Parathyroid adenoma (tissue), 2 donors: ENCODE data around the gene OGA.

Experiments used
- H2AFZ ChIP-seq: fragments of 300-600 bp; sonication (generic); one replicate; pipeline ENCODE4 v1.7.0; 2017; ENCODE audit warnings: antibody characterized with exemption, mild to moderate bottlenecking
- H3K27ac ChIP-seq: fragments of 300-600 bp; sonication (generic); one replicate; pipeline ENCODE4 v1.7.0; 2017
- H3K27me3 ChIP-seq: fragments of 300-600 bp; sonication (generic); one replicate; pipeline ENCODE4 v1.7.0; 2017; ENCODE audit warnings: low read length; ENCODE audit not compliant: control insufficient read depth, insufficient read depth
- H3K36me3 ChIP-seq: fragments of 300-600 bp; sonication (generic); one replicate; pipeline ENCODE4 v1.7.0; 2017; ENCODE audit warnings: low read length; ENCODE audit not compliant: control insufficient read depth, insufficient read depth
- H3K4me1 ChIP-seq: fragments of 300-600 bp; sonication (generic); one replicate; pipeline ENCODE4 v1.7.0; 2017; ENCODE audit warnings: control low read depth
- H3K4me2 ChIP-seq: fragments of 300-600 bp; sonication (generic); one replicate; pipeline ENCODE4 v1.7.0; 2017; ENCODE audit warnings: low read length
- H3K4me3 ChIP-seq: fragments of 300-600 bp; sonication (generic); one replicate; pipeline ENCODE4 v1.7.0; 2017; ENCODE audit warnings: low read depth, low read length
- H3K79me2 ChIP-seq: fragments of 300-600 bp; sonication (generic); one replicate; pipeline ENCODE4 v1.7.0; 2017; ENCODE audit warnings: control low read depth
- H3K9ac ChIP-seq: fragments of 300-600 bp; sonication (generic); one replicate; pipeline ENCODE4 v1.7.0; 2017; ENCODE audit warnings: mild to moderate bottlenecking
- H3K9me3 ChIP-seq: fragments of 300-600 bp; sonication (generic); one replicate; pipeline ENCODE4 v1.7.0; 2017; ENCODE audit warnings: low read length; ENCODE audit not compliant: control insufficient read depth
- TF ChIP-seq, protein P1 (sequence below): fragments of 300-600 bp; sonication (generic); IDR thresholded peaks from one replicate; pipeline ENCODE4 v1.7.0; 2017; ENCODE audit warnings: antibody characterized with exemption, mild to moderate bottlenecking
- donor health status: primary hyperparathyroidism.

The OGA gene

DNA sequence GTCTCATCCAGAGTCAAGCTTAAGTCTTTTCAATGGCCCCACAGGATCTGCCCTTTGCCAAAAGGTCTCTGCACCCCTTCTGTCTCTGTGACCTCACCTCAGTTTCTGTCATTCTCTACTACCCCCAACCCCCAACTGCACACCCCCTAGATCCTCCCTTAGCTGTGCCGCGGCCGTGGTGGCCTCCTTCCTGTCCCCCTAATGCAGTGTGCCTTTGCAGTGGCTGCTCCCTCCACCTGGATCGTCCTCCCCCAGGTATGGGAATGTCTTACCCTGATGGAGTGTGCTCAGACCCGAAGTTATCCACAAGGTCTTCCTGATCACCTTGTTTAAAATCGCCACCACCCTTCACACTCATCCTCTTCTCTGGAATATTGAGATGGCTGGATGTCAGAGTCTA lies 51.9 kb downstream of the OGA start:
- no peak overlapping the region for H3K4me2 ChIP-seq
- TF ChIP-seq, protein P1, sequence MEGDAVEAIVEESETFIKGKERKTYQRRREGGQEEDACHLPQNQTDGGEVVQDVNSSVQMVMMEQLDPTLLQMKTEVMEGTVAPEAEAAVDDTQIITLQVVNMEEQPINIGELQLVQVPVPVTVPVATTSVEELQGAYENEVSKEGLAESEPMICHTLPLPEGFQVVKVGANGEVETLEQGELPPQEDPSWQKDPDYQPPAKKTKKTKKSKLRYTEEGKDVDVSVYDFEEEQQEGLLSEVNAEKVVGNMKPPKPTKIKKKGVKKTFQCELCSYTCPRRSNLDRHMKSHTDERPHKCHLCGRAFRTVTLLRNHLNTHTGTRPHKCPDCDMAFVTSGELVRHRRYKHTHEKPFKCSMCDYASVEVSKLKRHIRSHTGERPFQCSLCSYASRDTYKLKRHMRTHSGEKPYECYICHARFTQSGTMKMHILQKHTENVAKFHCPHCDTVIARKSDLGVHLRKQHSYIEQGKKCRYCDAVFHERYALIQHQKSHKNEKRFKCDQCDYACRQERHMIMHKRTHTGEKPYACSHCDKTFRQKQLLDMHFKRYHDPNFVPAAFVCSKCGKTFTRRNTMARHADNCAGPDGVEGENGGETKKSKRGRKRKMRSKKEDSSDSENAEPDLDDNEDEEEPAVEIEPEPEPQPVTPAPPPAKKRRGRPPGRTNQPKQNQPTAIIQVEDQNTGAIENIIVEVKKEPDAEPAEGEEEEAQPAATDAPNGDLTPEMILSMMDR = no peak
- H3K4me3 ChIP-seq = no peak overlapping the region
- H3K79me2 ChIP-seq = no peaks in the 10 kb centered on the region
- no peak overlapping the region for H3K27ac ChIP-seq
- no peaks in the 10 kb centered on the region for H3K9me3 ChIP-seq
- no peak overlapping the region for H2AFZ ChIP-seq
- no peaks in the 10 kb centered on the region for H3K27me3 ChIP-seq
- H3K4me1 ChIP-seq = no peaks in the 10 kb centered on the region
- H3K36me3 ChIP-seq = no peaks in the 10 kb centered on the region
- H3K9ac ChIP-seq = no peak overlapping the region

DNA sequence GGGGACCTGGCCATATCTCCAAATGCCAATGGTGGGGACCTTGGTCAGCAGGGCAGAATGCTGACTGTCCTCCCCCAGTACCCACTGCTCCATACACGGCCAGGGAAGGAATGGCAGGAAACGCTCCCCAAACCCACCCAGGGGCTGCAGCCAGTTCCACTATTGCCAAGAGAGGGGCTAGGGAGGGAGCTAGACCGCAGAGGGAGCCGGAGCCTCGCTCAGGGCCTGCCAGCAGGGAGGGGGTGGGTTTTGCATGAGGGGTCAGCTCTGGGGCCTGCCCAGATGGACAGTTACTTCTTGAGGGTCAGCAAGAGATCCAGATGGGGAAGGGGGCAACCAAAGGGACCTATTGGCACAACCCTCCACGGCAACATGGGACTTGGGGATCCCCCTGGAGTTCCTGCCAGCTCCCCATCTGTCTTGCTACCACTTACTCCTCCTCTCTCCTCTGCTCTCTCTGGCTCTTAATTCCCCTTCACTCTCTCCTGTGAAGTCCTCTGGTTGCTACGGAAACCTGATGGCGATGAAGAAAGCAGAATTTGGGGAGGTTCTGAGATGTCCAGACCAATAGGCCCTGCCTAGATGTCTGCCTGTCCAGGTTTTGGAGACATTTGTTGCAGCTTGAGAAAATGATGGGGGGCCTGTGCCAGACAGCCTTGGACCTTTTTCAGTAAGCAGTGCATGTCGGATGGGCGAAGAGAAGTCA lies 55.0 kb downstream of the OGA start:
- Histone ChIP-seq H3K4me3 (no peak overlapping the region), H3K9ac (no peak overlapping the region), H3K79me2 (no peaks in the 10 kb centered on the region), H3K27me3 (no peaks in the 10 kb centered on the region), H3K4me2 (no peak overlapping the region), H3K4me1 (peaks cover 5% of the 10 kb centered on the region), H3K9me3 (no peaks in the 10 kb centered on the region), H3K27ac (no peak overlapping the region), H2AFZ (no peak overlapping the region), H3K36me3 (no peaks in the 10 kb centered on the region)
- TF ChIP-seq, protein P1 = no peak

DNA sequence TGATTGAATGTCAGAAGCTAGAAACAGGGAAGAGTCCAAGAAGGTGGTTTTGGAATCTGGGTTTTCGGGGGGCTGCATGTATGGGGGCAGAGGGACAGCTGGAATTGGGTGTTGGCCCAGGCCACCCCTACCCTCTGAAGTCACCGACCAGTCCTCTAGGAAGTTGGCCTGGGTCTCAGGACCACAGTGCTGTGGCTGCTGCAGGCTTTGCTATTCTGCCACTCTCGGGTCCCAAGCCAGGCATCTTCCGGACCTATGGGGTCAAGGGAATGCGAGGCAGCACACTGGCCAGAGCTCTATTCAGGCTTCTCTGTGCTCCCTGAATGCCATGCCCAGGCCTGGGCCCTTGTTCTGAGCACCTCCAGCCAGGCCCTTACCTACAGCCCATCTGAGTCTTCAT lies 55.5 kb downstream of the OGA start:
- Histone ChIP-seq H3K27ac (no peak overlapping the region), H3K4me1 (peaks cover 5% of the 10 kb centered on the region), H3K4me2 (no peak overlapping the region), H3K36me3 (no peaks in the 10 kb centered on the region), H2AFZ (no peak overlapping the region), H3K9me3 (no peaks in the 10 kb centered on the region), H3K27me3 (no peaks in the 10 kb centered on the region), H3K4me3 (no peak overlapping the region), H3K9ac (no peak overlapping the region), H3K79me2 (no peaks in the 10 kb centered on the region)
- TF ChIP-seq, protein P1 = no peak

DNA sequence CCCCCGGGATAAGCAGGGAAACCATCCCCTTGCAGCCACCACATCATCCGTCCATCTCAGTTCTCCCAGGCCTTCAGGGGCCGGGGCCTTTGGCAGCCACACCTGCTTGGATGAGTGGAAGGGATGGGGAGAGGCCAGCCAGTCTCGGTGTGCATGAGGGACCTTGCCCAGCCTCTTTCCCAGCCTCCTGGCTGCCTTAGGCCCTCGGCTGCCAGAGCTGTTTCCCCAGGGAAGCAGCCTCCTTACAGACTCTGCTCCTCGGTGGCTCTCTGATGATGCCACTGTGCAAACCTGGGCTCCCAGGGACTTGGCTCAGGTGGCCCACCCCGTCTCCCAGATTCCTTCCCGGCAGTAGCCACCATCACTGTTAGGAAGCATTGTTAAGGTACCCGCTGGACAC lies 57.0 kb downstream of the OGA start:
- TF ChIP-seq, protein P1 = no peak
- H3K27me3 ChIP-seq = no peaks in the 10 kb centered on the region

DNA sequence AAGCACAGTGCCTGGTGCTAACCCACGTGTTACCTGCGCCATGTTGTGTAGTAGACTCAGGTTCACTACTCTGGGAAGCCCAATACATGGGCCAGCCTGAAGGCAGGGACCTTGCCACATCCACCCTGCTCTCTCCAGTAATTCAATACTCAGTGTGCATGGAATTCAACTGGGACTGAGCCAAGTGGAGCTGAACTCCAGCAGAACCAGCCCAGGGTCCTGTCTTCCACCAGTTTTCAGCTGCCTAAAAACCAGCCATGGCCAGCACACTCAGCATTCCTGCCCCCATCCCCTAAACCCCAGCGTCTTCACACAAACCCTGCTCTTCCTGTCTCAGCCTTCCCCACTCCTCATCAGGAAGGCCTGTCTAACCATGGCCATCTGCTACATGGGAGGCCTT lies 57.7 kb downstream of the OGA start:
- H3K79me2 ChIP-seq = no peaks in the 10 kb centered on the region
- no peak overlapping the region for H3K27ac ChIP-seq
- peaks cover 5% of the 10 kb centered on the region for H3K4me1 ChIP-seq
- no peak overlapping the region for H3K4me2 ChIP-seq
- H3K9ac ChIP-seq = no peak overlapping the region
- no peaks in the 10 kb centered on the region for H3K36me3 ChIP-seq
- H2AFZ ChIP-seq = no peak overlapping the region
- H3K4me3 ChIP-seq = no peak overlapping the region
- no peaks in the 10 kb centered on the region for H3K9me3 ChIP-seq
- no peaks in the 10 kb centered on the region for H3K27me3 ChIP-seq
- TF ChIP-seq, protein P1 = no peak

More for the DNA sequence above, 57.0 kb downstream of the OGA start:
- no peak overlapping the region for H3K4me3 ChIP-seq
- peaks cover 5% of the 10 kb centered on the region for H3K4me1 ChIP-seq
- no peak overlapping the region for H3K9ac ChIP-seq
- H2AFZ ChIP-seq = no peak overlapping the region
- no peak overlapping the region for H3K27ac ChIP-seq
- no peaks in the 10 kb centered on the region for H3K36me3 ChIP-seq
- H3K9me3 ChIP-seq = no peaks in the 10 kb centered on the region
- no peak overlapping the region for H3K4me2 ChIP-seq
- no peaks in the 10 kb centered on the region for H3K79me2 ChIP-seq
